ENCODE data around the gene ENOX1.

DNA sequence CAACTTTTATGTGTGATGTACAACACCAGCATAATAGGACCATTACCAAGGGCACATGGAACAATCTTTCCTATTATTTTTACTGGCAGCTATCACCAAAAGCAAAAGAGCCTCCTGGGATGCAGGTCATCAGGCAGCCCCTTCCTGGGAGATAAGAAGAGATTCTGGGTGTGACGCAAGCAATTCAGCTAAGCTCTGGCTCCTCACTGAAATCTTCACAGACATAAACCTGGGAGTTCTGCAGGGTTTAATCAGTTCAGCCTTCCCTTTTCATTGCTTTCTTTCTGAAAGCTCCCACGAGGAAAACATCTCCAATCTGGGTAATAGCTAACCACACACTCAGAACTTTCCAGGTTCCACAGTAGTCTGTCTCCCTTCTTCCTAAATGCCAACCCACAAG lies 341.1 kb downstream of the ENOX1 start:
- TF ChIP-seq POLR2AphosphoS5 (IDR thresholded peaks at IDR 0.05) (no peak), EP300 (IDR thresholded peaks at IDR 0.05) (no peak)
- TF ChIP-seq, protein P1, sequence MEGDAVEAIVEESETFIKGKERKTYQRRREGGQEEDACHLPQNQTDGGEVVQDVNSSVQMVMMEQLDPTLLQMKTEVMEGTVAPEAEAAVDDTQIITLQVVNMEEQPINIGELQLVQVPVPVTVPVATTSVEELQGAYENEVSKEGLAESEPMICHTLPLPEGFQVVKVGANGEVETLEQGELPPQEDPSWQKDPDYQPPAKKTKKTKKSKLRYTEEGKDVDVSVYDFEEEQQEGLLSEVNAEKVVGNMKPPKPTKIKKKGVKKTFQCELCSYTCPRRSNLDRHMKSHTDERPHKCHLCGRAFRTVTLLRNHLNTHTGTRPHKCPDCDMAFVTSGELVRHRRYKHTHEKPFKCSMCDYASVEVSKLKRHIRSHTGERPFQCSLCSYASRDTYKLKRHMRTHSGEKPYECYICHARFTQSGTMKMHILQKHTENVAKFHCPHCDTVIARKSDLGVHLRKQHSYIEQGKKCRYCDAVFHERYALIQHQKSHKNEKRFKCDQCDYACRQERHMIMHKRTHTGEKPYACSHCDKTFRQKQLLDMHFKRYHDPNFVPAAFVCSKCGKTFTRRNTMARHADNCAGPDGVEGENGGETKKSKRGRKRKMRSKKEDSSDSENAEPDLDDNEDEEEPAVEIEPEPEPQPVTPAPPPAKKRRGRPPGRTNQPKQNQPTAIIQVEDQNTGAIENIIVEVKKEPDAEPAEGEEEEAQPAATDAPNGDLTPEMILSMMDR (IDR thresholded peaks at IDR 0.05) = no peak
